GM12801 (cell line): ENCODE data around the gene SNX30.

Experiments
- TF ChIP-seq, protein P1 (sequence below): IDR thresholded peaks from one replicate; pipeline ENCODE4 v1.5.1; 2011; ENCODE audit warnings: control low read depth; ENCODE audit not compliant: insufficient read length; ENCODE audit errors: extremely low read depth

SNX30 gene

GRCh38 chr9:112750016-112750763, at the start of gene SNX30:
TSS of gene SNX30 (plus strand) at chr9:112750760. CDS start at chr9:112751002, 242 bp downstream.
- TF ChIP-seq, protein P1, sequence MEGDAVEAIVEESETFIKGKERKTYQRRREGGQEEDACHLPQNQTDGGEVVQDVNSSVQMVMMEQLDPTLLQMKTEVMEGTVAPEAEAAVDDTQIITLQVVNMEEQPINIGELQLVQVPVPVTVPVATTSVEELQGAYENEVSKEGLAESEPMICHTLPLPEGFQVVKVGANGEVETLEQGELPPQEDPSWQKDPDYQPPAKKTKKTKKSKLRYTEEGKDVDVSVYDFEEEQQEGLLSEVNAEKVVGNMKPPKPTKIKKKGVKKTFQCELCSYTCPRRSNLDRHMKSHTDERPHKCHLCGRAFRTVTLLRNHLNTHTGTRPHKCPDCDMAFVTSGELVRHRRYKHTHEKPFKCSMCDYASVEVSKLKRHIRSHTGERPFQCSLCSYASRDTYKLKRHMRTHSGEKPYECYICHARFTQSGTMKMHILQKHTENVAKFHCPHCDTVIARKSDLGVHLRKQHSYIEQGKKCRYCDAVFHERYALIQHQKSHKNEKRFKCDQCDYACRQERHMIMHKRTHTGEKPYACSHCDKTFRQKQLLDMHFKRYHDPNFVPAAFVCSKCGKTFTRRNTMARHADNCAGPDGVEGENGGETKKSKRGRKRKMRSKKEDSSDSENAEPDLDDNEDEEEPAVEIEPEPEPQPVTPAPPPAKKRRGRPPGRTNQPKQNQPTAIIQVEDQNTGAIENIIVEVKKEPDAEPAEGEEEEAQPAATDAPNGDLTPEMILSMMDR: no peak

DNA sequence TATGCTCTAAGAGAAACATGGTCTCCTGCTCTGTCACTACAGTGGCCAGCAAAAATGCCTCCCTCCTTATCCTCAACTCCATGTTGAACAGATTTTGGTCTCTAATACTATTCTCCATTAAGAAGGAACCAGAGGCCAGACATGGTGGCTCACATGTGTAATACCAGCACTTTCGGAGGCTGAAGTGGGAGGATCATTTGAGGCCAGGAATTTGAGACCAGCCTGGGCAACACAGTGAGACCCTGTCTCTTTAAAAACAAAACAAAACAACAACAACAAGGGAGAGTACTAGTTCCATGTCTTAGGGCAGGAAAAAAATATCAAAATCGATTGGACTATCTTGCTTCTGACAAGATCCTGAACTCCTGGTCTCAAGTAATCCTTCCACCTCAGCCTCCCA, 47.3 kb upstream of the SNX30 start:
- TF ChIP-seq, protein P1: no peak

DNA sequence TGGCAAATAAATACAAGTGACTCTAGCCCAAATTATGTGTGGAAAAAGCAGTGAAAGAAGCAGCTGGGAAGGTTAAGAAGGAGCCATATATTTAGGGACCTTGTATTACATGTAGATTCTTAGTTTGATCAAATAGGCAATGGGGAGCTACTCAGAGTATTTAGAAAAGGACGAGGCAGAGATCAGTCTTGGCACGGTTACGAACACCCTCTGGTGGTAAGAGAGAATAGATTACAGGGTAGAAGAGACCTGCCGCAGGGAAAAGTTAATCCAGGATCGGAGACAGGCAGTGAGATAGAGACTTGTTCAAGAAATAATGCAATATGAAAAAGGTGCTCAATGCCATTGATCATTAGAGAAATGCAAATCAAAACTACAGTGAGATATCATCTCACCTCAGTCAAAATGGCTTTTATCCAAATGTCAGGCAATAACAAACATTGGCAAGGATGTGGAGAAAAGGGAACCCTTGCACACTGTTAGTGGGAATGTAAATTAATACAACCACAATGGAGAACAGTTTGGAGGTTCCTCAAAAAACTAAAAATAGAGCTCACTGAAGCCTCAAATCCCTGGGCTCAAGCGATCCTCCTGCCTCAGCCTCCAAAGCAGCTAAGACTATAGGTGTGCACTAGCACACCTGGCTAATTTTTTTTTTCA, 44.7 kb upstream of the SNX30 start:
- TF ChIP-seq, protein P1: no peak

DNA sequence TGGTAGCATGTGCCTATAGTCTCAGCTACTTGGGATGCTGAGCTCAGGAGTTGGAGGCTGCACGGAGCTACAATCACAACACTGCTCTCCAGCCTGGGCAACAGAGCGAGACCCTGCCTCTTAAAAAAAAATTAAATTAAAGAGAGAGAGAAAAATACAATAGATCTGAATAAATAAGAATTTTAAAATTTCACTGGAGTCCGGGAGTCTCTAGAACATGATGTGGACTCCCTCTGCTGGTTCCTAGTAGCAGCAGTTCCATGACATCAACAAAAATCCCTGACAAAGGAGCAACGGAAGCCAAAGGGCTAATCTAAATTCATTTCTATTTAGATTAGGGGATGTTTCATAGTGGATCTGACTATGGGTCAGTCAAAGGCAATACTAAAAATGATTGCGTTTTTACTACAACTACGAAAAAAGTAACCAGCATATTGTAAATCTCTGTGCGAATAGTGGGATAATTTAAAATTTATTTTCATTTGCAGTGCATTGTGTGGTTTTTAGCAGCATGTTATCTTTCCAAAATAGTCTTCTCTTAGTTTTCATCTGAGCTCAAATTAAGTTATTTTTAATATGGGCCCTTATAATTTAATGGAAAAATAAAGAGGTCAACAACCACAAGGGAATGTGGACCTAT, 39.4 kb upstream of the SNX30 start:
- TF ChIP-seq, protein P1: no peak

GRCh38 chr9:112712678-112713077, 37.9 kb upstream of the SNX30 start:
- TF ChIP-seq, protein P1: no peak

DNA sequence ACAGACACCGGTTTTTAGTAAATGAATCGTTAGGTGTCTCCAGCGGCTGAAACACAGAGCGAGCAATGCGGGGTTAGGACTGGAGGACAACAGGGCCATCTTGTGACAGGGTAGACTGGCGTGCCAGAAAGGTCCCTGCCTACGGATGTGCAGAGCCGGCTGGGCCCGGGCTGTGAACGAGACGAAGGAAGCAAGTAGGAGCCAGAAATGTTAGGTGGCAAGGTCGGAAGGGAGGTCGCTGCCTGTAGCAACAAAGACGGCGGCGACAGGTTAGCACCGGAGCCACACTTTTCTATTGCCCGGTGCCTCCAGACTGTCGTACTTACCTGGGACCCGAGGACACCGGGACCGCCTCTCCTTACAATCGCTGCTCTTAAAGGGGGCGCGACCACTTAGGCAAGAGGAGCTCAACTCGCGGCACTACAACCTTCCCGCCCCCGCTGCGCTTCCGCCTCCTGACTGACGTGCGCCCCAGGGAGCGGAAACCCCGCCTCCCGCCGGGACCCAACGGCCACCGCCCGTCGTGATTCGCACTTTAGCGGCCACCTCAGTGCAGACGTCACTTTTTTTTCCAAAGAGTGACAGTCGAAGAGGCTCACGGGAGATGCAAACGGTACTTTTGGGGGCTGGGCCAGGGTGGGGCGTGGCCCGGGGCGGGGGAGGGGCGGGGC, 32.8 kb upstream of the SNX30 start, which contains the start of gene INIP:
Gene INIP, minus strand, starts transcription at position 457 of the 671 bp plus-strand sequence. CDS start 1,632 bp downstream, outside the sequence.
- TF ChIP-seq, protein P1: no peak

GRCh38 chr9:112719241-112719691, 31.3 kb upstream of the SNX30 start:
- TF ChIP-seq, protein P1: no peak
